DND-41 (cell line): ENCODE results near the gene DENND10.

Experiments
- ATAC-seq: fragments of 200-7000 bp; cut with Tn5 transposase; 3 replicates; pipeline ENCODE4 v1.9.1; 2021; ENCODE audit warnings: low read depth; ENCODE audit not compliant: insufficient read depth
- DNase-seq: peaks from one replicate; pipeline ENCODE4 v3.0.0-alpha.2; 2020
- H2AFZ ChIP-seq: 2 replicates; pipeline ENCODE4 v1.6.0; 2012; ENCODE audit warnings: low read depth, low read length
- H3K27ac ChIP-seq: 2 replicates; pipeline ENCODE4 v1.5.1; 2012; ENCODE audit warnings: low read length, inconsistent platforms
- H3K27me3 ChIP-seq: fragments of 200-600 bp; sonication (generic); 2 replicates; pipeline ENCODE4 v1.6.0; 2012; ENCODE audit warnings: low read length, mild to moderate bottlenecking, inconsistent platforms; ENCODE audit not compliant: insufficient read depth, poor library complexity
- H3K36me3 ChIP-seq: 2 replicates; pipeline ENCODE4 v1.5.1; 2012; ENCODE audit warnings: low read length, inconsistent platforms; ENCODE audit not compliant: insufficient read depth
- H3K4me1 ChIP-seq: 2 replicates; pipeline ENCODE4 v1.5.1; 2012; ENCODE audit warnings: mild to moderate bottlenecking, low read length; ENCODE audit not compliant: insufficient read depth
- H3K4me2 ChIP-seq: 2 replicates; pipeline ENCODE4 v1.6.0; 2012; ENCODE audit warnings: mild to moderate bottlenecking, moderate library complexity, low read length, inconsistent platforms; ENCODE audit not compliant: insufficient read depth
- H3K4me3 ChIP-seq, 2 experiments: fragments of 200-600 bp in 1 of 2; shearing (Covaris generic) in 1 of 2; 2 replicates each; pipeline ENCODE4 v1.5.1; 2012 to 2016; ENCODE audit warnings: inconsistent platforms in 2 of 2, low read length in 2 of 2, mild to moderate bottlenecking in 2 of 2, low read depth in 1 of 2, moderate library complexity in 1 of 2
- H3K79me2 ChIP-seq: 2 replicates; pipeline ENCODE4 v1.6.0; 2012; ENCODE audit warnings: low read length, inconsistent platforms; ENCODE audit not compliant: insufficient read depth
- H3K9ac ChIP-seq: 2 replicates; pipeline ENCODE4 v1.6.0; 2012; ENCODE audit warnings: low read depth, mild to moderate bottlenecking, inconsistent platforms, low read length, moderate library complexity
- H3K9me3 ChIP-seq: 2 replicates; pipeline ENCODE4 v1.5.1; 2012; ENCODE audit warnings: low read length, moderate library complexity, mild to moderate bottlenecking, inconsistent platforms; ENCODE audit not compliant: insufficient read depth, severe bottlenecking
- H4K20me1 ChIP-seq: 2 replicates; pipeline ENCODE4 v1.6.0; 2012; ENCODE audit warnings: low read length; ENCODE audit not compliant: insufficient read depth
- EZH2 ChIP-seq: IDR thresholded peaks from 3 replicates; pipeline ENCODE4 v1.6.1; 2012; ENCODE audit warnings: borderline replicate concordance, low read depth, mild to moderate bottlenecking, moderate library complexity, low read length, inconsistent platforms; ENCODE audit not compliant: severe bottlenecking
- TF ChIP-seq, protein P1 (sequence below): IDR thresholded peaks from 2 replicates; pipeline ENCODE4 v1.5.1; 2012; ENCODE audit warnings: borderline replicate concordance, low read length, moderate library complexity, mild to moderate bottlenecking; ENCODE audit not compliant: poor library complexity, severe bottlenecking; ENCODE audit errors: extremely low read depth

The DENND10 gene

DNA sequence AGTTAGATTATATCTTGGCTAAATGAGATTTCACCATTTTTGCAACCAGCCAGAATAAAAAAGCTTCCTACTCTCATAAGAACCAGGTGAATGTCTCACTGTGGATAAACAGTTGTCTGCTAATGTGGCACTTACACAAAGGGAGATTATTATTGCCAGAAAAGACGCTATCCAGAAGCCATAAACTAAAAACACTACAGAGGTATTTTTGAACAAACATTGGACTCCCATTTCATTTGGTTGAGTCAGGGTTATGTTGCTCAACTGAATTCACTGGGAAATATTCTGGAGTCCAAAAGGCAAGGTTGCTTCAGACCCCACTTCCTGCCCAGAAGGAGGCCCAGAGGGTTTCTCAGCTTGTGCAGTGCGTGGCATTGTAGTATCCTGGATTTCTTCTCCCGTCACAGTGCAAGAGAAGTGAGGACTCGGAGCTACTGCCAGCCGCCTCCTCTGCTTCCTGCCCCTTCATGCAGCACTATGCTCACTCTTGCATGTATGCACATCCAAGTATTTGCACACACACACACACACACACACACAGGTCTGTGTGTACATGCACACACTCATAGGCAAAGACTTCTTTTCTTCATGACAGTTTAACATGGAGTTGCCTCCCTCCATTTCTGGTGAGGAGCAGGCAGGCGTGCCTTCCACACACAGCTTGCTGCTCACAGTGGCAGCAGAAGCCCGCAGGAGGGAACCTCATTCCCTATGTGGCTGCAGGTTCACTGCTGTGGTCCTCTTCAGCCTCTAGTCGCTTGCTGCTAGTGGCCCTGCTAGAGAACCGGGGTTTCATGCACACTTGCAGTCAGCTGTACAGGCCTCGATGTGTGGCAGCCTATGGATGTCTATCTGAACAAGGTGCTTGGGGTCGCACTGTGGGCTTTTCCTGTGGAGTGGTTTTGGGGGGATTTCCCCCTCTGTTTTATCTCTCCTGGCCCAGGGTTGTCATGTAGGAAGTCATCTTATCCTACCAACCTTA lies 10.1 kb downstream of the DENND10 start:
- ATAC-seq, result peak; percentile 56; the same call in 2 of the 3 replicates
- TF ChIP-seq, protein P1, sequence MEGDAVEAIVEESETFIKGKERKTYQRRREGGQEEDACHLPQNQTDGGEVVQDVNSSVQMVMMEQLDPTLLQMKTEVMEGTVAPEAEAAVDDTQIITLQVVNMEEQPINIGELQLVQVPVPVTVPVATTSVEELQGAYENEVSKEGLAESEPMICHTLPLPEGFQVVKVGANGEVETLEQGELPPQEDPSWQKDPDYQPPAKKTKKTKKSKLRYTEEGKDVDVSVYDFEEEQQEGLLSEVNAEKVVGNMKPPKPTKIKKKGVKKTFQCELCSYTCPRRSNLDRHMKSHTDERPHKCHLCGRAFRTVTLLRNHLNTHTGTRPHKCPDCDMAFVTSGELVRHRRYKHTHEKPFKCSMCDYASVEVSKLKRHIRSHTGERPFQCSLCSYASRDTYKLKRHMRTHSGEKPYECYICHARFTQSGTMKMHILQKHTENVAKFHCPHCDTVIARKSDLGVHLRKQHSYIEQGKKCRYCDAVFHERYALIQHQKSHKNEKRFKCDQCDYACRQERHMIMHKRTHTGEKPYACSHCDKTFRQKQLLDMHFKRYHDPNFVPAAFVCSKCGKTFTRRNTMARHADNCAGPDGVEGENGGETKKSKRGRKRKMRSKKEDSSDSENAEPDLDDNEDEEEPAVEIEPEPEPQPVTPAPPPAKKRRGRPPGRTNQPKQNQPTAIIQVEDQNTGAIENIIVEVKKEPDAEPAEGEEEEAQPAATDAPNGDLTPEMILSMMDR, result no peak
- no peak for TF ChIP-seq EZH2
- Histone ChIP-seq H3K27me3 (no peaks in the 10 kb centered on the region), H3K9ac (no peak overlapping the region), H3K79me2 (peaks cover 53% of the 10 kb centered on the region; the same call in 1 of the 2 replicates), H3K4me3 (no peak overlapping the region), H3K9me3 (no peaks in the 10 kb centered on the region), H3K36me3 (peaks cover 93% of the 10 kb centered on the region), H3K4me2 (no peak overlapping the region), H3K27ac (peak overlapping the region; percentile 64), H4K20me1 (no peaks in the 10 kb centered on the region), H2AFZ (no peak overlapping the region), H3K4me1 (peaks cover 14% of the 10 kb centered on the region)
- DNase-seq, result no peak

DNA sequence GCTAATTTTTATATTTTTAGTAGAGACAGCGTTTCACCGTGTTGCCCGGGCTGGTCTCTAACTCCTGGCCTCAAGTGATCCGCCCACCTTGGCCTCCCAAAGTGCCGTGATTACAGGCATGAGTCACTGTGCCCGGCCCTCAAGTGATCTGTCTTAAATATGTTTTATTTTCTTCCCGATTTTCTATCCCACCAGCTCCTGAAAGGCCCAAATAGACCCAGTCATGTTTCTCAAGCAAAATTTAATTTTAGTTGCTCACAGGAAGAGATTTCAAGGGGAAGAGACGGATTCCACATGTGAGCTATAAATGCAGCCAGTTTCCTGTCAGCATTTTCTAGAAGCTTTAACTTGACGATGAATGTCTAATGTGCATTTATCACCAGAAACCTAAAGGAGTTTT lies 12.0 kb downstream of the DENND10 start:
- Histone ChIP-seq H3K9ac (no peak overlapping the region), H2AFZ (no peak overlapping the region), H3K79me2 (peaks cover 42% of the 10 kb centered on the region; the same call in 1 of the 2 replicates), H4K20me1 (no peaks in the 10 kb centered on the region), H3K27me3 (no peaks in the 10 kb centered on the region), H3K4me2 (no peak overlapping the region), H3K36me3 (peaks cover 92% of the 10 kb centered on the region), H3K4me1 (0 out of 2 replicates have a peak, but pooled peaks cover 5% of the 10 kb centered on the region), H3K27ac (0 out of 2 replicates have a peak overlapping the region, but pooled peaks have one; percentile 52), H3K9me3 (no peaks in the 10 kb centered on the region), H3K4me3 (no peak overlapping the region)
- no peak for ATAC-seq
- DNase-seq, result no peak
- TF ChIP-seq, protein P1, result no peak
- TF ChIP-seq EZH2, result no peak

DNA sequence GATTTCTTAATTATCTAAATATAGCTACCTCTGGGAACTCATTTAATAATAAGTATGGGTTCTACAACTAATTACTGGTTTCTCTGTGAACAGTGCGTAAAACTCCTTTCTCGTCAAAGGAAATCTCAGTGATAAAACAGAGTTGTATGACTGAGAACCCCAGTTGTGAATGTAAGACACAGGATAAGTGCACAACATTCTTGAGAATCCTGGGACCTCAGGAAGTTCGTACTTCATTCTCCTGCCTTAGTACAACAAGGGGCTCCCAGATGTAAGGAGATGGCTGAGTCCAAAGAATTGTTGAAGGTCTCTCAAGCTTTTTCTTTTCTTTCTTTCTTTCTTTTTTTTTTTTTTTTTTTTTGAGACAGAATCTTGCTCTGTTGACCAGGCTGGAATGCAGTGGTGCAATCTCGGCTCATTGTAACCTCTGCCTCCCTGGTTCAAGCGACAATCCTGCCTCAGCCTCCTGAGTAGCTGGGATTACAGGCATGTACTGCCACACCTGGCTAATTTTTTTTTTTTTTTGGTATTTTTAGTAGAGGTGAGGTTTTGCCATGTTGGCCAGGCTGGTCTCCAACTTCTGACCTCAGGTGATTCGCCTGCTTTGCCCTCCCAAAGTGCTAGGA lies 12.5 kb downstream of the DENND10 start:
- no peaks in the 10 kb centered on the region for H3K27me3 ChIP-seq
- H3K27ac ChIP-seq, result peak overlapping the region; percentile 57
- no peak overlapping the region for H3K4me3 ChIP-seq
- no peak overlapping the region for H2AFZ ChIP-seq
- TF ChIP-seq EZH2, result no peak
- TF ChIP-seq, protein P1, result no peak
- 0 out of 2 replicates have a peak, but pooled peaks cover 5% of the 10 kb centered on the region for H3K4me1 ChIP-seq
- peaks cover 43% of the 10 kb centered on the region; the same call in 1 of the 2 replicates for H3K79me2 ChIP-seq
- DNase-seq (no peak), ATAC-seq (no peak)
- no peak overlapping the region for H3K9ac ChIP-seq
- no peaks in the 10 kb centered on the region for H3K9me3 ChIP-seq
- H4K20me1 ChIP-seq, result no peaks in the 10 kb centered on the region
- H3K4me2 ChIP-seq, result no peak overlapping the region
- H3K36me3 ChIP-seq, result peaks cover 92% of the 10 kb centered on the region
